GM21825 (cell line): Measurements from ENCODE around the gene PLEKHH3.

Source experiments
- ATAC-seq: cut with Tn5 transposase; IDR thresholded peaks from one replicate; pipeline ENCODE4 v1.9.1; 2021; ENCODE audit warnings: mild to moderate bottlenecking, moderate library complexity; ENCODE audit not compliant: unreplicated experiment

Gene PLEKHH3

DNA sequence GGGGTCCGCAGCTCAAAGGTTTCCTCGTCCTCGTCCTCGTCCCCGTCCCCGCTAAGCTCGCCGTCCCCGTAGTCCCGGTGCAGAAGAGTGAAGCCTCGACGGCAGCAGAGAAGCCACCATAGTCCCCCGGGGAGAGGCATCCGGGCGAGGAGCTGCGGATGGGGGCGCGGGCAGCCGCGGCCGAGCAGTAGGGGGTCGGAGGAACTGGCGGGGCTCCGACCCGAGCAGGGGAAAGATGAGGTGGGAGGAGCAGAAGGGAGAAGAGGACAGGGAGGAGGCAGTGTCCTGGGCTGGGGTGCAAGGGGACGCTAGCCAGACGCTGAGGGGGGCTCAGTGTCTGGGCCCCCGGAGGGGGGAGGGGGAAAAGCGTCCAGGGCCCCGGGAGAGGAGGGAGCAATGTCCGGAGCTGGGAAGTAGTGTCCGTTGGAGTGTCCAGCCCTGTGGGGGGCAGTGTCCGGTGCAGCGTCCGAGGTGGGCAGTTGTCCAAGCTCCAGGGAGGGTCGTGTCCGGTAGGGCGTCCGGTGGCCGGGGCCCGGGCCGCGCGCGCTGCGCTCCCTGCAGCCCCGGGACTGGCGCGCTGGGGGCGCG, at the start of gene PLEKHH3:
PLEKHH3 (minus strand) TSS at position 571 of the 588 bp plus-strand sequence; CDS start at position 140, 431 bp downstream.
- ATAC-seq, result no peak

DNA sequence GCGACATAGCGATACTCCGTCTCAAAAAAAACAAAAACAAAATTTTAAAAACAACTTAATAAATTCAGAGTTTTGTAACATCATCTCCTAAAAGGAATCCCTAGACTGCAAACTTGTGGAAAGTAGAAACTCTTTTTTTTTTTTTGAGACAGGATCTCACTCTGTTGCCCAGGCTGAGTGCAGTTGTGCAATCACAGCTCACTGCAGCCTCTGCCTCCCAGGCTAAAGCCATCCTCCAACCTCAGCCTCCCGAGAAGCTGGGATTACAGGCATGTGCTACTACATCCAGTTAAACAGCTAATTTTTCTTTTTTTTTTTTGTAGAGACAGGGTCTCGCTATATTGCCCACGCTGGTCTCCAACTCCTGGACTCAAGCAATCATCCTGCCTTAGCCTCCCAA, 48.3 kb upstream of the PLEKHH3 start:
- no peak for ATAC-seq

DNA sequence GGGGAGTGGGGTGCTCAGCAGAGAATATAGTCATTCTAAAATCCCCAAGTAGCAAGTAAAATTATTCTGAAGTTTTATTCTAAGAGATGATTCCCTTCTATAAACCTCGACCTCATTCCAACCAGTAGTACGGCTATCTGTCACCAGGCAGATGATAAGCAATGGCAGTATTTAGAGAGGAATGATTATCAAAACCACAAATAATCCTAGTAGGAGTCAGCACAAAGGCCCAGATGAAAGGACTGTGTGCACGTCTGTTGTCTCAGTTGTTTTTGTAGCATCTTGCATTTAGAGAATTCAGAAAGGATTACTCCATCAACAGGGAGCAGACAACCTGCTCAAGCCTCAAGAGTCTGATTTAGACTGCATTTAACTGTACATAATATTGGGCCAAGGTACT, 46.8 kb upstream of the PLEKHH3 start:
- no peak for ATAC-seq

- no peak for ATAC-seq
Measured at GRCh38 chr17:42720996-42721583, 44.3 kb upstream of the PLEKHH3 start.

DNA sequence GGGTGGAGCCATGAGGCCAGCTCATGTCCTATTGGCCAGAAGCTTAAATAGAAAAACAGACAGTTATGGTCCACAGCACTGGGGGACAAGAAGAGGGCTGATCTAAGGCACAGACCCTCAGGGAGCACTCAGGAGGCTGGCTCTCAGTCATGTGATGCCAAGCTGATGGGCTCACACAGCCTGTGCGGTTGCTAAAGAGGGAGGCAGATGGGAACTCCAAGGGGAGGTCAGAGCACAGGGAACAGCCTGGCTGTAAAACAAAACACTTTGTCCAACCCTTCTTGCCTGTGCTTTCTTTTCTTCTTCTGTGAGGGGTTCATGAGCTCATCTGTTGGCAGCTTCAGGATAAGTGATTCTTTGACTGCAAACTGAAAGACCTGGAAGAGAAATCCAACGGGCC, 32.8 kb upstream of the PLEKHH3 start:
- ATAC-seq, result no peak

DNA sequence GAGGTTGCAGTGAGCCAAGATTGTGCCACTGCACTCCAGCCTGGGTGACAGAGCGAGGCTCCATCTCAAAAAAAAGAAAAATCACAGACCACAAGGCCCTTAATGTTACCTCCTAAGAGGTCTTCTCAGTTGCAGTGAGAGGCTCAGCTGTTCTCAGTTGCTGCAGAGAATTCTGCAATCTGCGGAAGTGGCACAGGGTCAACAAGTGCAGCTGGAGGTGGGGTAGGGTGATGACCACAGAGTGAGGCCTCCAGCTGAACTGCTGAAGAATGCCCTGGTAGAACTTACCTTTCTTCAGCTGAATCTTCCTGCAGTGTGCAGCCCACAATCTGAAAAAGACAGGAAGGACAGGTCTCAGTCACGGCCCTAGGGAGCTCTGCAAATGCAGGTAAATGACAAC, 31.8 kb upstream of the PLEKHH3 start:
- no peak for ATAC-seq

- no peak for ATAC-seq
Measured at GRCh38 chr17:42706732-42707131, 29.9 kb upstream of the PLEKHH3 start.

DNA sequence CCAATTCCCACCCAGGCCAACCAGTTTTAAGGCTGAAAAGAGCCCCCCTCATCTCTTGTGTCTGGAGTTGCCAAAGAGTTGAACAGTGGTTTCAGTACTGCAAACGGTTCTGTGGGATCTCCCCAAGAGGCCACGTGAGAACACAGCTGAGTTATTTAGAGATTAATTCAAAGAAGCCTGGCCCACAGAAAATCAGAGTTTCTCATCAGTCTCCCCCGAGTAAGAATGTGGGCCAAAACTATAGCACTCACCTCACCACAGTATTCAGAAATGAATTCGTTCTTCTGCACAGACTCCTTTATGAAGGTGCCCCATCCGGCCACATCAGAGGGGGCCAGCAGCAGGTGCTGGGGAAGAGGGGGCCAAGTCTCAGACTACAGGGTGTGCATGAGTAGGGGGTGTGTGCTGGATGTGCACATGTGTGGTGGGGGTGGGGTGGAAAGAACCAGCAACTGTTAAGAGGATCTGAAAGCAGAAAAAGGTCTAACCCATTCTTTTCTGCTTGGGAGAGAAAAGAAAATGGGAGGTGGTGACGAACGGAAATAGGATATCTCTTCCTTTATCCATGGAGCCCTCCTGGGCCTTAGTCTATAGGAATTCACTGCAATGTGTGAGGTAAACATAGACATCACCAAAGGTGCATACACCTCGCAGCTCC, 28.2 kb upstream of the PLEKHH3 start:
- ATAC-seq, result peak; percentile 74

DNA sequence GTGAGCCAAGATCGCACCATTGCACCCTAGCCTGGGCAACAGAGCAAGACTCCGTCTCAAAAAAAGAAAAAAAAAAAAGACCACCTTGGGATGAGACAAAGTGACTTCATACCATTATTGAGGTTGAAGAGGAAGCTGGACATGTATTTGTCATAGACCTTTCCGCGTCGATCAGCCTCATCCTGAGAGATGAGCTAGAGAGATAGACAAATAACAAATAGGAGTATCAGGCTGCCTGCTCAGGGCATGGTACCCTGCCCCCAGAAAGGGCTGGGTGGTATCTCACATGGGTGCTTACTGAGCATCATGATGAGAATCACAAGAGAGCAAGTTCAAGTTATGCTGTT, 27.7 kb upstream of the PLEKHH3 start:
- ATAC-seq, result no peak

GRCh38 chr17:42702446-42702845, 25.7 kb upstream of the PLEKHH3 start:
- no peak for ATAC-seq

DNA sequence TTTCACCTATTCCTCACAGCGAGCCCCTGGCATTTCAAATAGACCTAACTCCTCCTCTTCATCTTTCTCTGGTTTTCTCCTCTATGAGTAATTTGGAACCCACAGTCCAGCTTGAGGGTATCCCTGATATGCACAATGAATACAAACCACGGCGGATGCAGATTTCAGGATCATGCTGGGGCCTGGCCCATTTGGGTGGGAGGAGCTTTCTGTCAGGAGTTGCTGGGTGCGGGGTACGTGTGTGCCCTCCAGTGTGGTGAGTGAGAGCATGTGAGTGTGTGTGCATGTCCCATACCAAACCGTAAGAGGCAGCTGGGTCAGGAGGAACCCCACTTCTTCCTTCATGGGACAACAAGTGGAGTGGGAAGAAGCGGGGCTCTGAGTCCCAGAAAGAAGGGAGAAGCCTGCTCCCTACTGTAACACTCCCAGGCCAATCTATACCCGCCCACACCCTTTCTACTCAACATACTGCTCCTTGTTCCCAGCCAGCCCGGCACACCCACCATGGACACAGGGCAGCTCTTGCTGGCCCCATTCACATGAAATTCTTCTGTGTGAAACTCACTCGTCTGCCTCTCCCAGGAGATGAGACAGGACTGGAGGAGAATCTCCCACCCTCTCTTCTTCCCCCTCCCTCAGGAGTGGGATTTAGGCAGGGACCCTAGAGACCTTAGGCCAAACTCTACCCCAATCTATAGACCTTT, 23.9 kb upstream of the PLEKHH3 start:
- ATAC-seq, result no peak

GRCh38 chr17:42699415-42699740, 22.6 kb upstream of the PLEKHH3 start:
- no peak for ATAC-seq

DNA sequence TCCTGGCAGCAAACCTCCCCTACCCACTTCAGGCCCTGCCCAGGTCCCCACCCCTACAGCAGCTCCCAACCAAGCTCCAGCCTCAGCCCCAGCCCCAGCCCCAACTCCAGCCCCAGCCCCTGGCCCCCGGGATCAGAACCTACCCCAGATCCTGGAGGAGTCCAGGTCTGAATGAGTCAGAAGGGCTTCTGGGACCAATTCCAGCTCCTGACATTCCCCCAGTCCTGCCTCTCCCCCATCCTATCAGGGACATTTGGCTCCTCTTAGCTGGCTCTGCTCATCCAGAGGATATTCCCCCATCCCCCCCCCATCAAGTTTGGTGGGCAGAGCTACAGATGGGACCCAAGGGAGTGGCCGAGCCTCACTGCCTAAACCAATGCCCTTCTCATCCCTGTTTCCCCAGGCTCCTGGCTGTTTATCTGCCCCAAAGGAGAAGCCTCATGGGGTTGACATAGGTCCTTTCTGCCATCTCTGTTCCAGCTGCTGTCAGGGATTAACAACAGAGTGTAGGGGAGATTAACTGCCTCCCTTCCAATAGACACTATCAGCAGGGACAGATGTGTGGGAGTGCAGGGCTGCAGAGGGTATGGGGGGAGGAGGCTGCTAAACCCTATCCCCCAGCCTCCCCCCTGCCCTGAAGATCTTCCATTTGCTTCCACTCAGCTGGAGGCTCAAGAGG, 22.1 kb upstream of the PLEKHH3 start:
- ATAC-seq, result no peak

- no peak for ATAC-seq
Measured at GRCh38 chr17:42697108-42697811, 20.5 kb upstream of the PLEKHH3 start.

GRCh38 chr17:42695500-42695899, 18.7 kb upstream of the PLEKHH3 start:
- no peak for ATAC-seq

GRCh38 chr17:42694524-42694923, 17.7 kb upstream of the PLEKHH3 start:
- no peak for ATAC-seq

GRCh38 chr17:42692489-42692888, 15.7 kb upstream of the PLEKHH3 start:
- ATAC-seq, result no peak

GRCh38 chr17:42691021-42691545, 14.3 kb upstream of the PLEKHH3 start:
- no peak for ATAC-seq

DNA sequence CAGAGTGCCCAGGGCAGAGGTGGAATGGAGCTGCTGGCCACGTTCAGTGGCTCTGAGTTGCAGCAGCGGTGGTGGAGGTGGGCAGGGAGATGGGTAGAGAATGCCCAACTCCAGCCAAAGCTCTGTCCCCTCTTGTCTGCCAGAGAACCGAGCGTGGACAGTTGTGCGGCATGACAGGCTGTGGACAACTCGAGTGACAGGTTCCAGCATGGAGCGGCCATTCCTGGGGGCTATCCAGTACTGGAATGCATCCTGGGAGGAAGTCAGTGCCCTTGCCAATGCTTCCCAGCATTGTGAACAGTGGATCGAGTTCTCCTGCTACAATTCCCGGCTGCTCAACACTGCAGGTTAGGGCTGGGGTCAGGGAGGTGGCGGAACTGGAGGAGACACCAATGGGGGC, 13.8 kb upstream of the PLEKHH3 start:
- ATAC-seq, result no peak

DNA sequence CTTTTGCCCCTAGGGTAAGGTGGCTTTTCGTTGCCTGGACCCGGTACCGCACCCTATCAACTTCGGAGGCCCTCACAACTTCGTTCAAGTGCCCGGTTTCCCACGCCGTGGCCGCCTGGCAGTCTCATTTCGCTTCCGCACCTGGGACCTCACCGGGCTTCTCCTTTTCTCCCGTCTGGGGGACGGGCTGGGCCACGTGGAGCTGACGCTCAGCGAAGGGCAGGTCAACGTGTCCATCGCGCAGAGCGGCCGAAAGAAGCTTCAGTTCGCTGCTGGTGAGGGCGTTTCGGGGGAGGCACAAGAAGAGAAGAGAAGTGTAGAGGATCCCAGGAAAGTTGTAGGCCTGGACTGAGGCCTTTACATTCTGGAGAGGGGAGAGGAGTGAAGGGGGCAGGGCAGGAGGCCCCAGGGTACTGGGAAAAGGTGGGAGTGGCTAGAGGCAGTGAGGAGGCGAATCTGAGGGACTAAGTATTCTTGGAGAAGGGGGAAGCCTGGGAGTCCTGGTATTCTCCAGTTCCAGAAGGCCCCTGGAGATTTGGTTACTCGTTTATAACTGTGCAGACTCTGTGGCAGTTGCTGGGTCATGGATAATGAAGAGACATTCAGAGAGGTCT, 11.0 kb upstream of the PLEKHH3 start:
- no peak for ATAC-seq
